IMR-90 (cell line): ENCODE results near the gene DDX27. TPM values are rescaled to one million over a fixed set of nuclear protein-coding genes. Genes with fewer than 3 reads are reported as not detected.

Experiments
- ATAC-seq: fragments of 200-7000 bp; cut with Tn5 transposase; 2 replicates; pipeline ENCODE4 v1.9.1; 2020; ENCODE audit warnings: low read depth, mild to moderate bottlenecking, moderate library complexity
- BruUV-seq: library from RNA; stranded (reverse); fragments of 400-500 nt; replicated peaks from 2 replicates; lab custom pipeline; 2021; lab: Mats Ljungman, UMichigan
- CTCF ChIA-PET: fragments of 300-600 bp; formaldehyde crosslinking; extraction: SDS; loops from one replicate; lab custom pipeline; 2021; ENCODE audit warnings: antibody characterized with exemption; lab: Yijun Ruan, JAX
- POLR2A ChIA-PET: fragments of 300-600 bp; sonication (Branson Sonifier 250); formaldehyde crosslinking; loops from one replicate; lab custom pipeline; 2022; ENCODE audit warnings: antibody characterized with exemption; ENCODE audit not compliant: unreplicated experiment; lab: Charles Lee
- DNase-seq: peaks from one replicate; pipeline ENCODE4 v3.0.0; 2013
- H2AFZ ChIP-seq: replicated peaks from 2 replicates; pipeline ENCODE3; 2013; ENCODE audit warnings: low read length, mild to moderate bottlenecking; ENCODE audit not compliant: poor library complexity
- H2AK5ac ChIP-seq: 2 replicates; pipeline ENCODE4 v1.6.1; 2013; ENCODE audit warnings: low read depth, low read length, inconsistent platforms
- H2AK9ac ChIP-seq: replicated peaks from 2 replicates; pipeline ENCODE3; 2013; ENCODE audit warnings: mild to moderate bottlenecking, low read depth, low read length, moderate library complexity; ENCODE audit not compliant: poor library complexity
- H2BK120ac ChIP-seq: 2 replicates; pipeline ENCODE4 v1.6.1; 2013; ENCODE audit warnings: low read depth, low read length, inconsistent platforms
- H2BK15ac ChIP-seq: 3 replicates; pipeline ENCODE4 v1.6.1; 2013; ENCODE audit warnings: low read depth, low read length, inconsistent platforms
- H2BK20ac ChIP-seq: 2 replicates; pipeline ENCODE4 v1.6.1; 2013; ENCODE audit warnings: low read depth, mild to moderate bottlenecking, inconsistent platforms, low read length, moderate library complexity
- H2BK5ac ChIP-seq: 2 replicates; pipeline ENCODE4 v1.6.1; 2013; ENCODE audit warnings: mild to moderate bottlenecking, low read depth, low read length, inconsistent platforms; ENCODE audit not compliant: poor library complexity, severe bottlenecking
- H3K14ac ChIP-seq: replicated peaks from 2 replicates; pipeline ENCODE4 v1.6.1; 2013; ENCODE audit warnings: low read depth, low read length, inconsistent platforms
- H3K18ac ChIP-seq: 2 replicates; pipeline ENCODE4 v1.6.1; 2013; ENCODE audit warnings: low read depth, low read length, control low read depth
- H3K23ac ChIP-seq: 2 replicates; pipeline ENCODE4 v1.6.1; 2013; ENCODE audit warnings: low read depth, low read length, inconsistent platforms
- H3K27ac ChIP-seq: 2 replicates; pipeline ENCODE4 v1.5.1; 2013; ENCODE audit warnings: mild to moderate bottlenecking, control low read depth, low read length; ENCODE audit not compliant: insufficient read depth
- H3K27me3 ChIP-seq: 2 replicates; pipeline ENCODE4 v1.6.1; 2013; ENCODE audit warnings: low read length; ENCODE audit not compliant: control insufficient read depth, insufficient read depth
- H3K36me3 ChIP-seq: 2 replicates; pipeline ENCODE4 v1.6.1; 2013; ENCODE audit warnings: low read length, mixed read lengths; ENCODE audit not compliant: control insufficient read depth, insufficient read depth
- H3K4ac ChIP-seq: 2 replicates; pipeline ENCODE4 v1.6.1; 2013; ENCODE audit warnings: low read depth, low read length, inconsistent platforms
- H3K4me1 ChIP-seq: 2 replicates; pipeline ENCODE4 v1.6.1; 2013; ENCODE audit warnings: low read length, mixed read lengths; ENCODE audit not compliant: control insufficient read depth, insufficient read depth
- H3K4me2 ChIP-seq: 2 replicates; pipeline ENCODE4 v1.6.1; 2013; ENCODE audit warnings: low read depth, mild to moderate bottlenecking, control low read depth, low read length, moderate library complexity
- H3K4me3 ChIP-seq: 2 replicates; pipeline ENCODE4 v1.5.1; 2013; ENCODE audit warnings: low read depth, mild to moderate bottlenecking, control low read depth, low read length, moderate library complexity; ENCODE audit not compliant: insufficient read depth
- H3K56ac ChIP-seq: 2 replicates; pipeline ENCODE4 v1.6.1; 2013; ENCODE audit warnings: low read length, inconsistent platforms; ENCODE audit not compliant: insufficient read depth; ENCODE audit errors: extremely low read depth
- H3K79me1 ChIP-seq, 2 experiments: 2 replicates each; pipeline ENCODE4 v1.6.1; 2013; ENCODE audit warnings: low read length in 2 of 2, inconsistent platforms in 1 of 2, low read depth in 1 of 2
- H3K9ac ChIP-seq: 2 replicates; pipeline ENCODE4 v1.6.1; 2013; ENCODE audit warnings: low read depth, low read length, control low read depth
- H3K9me1 ChIP-seq: 2 replicates; pipeline ENCODE4 v1.6.1; 2013; ENCODE audit warnings: low read length, inconsistent platforms; ENCODE audit not compliant: insufficient read depth
- H3K9me3 ChIP-seq: 2 replicates; pipeline ENCODE4 v1.6.1; 2013; ENCODE audit warnings: low read length; ENCODE audit not compliant: control insufficient read depth, insufficient read depth
- H4K20me1 ChIP-seq: 2 replicates; pipeline ENCODE4 v1.6.1; 2013; ENCODE audit warnings: low read length, inconsistent platforms; ENCODE audit not compliant: insufficient read depth
- H4K5ac ChIP-seq: 2 replicates; pipeline ENCODE4 v1.6.1; 2013; ENCODE audit warnings: mild to moderate bottlenecking, low read depth, low read length, control low read depth
- H4K8ac ChIP-seq, 2 experiments: 2 replicates each; pipeline ENCODE4 v1.6.1; 2013; ENCODE audit warnings: low read depth in 2 of 2, low read length in 2 of 2, control low read depth in 1 of 2, inconsistent platforms in 1 of 2
- H4K91ac ChIP-seq: 2 replicates; pipeline ENCODE4 v1.6.1; 2013; ENCODE audit warnings: low read depth, low read length, inconsistent platforms; ENCODE audit not compliant: insufficient read depth
- CHD1 ChIP-seq: IDR thresholded peaks from 2 replicates; pipeline ENCODE4 v1.6.1; 2012; ENCODE audit warnings: low read depth, low read length, improper control_type of control experiment
- CTCF ChIP-seq: conservative IDR thresholded peaks from 2 replicates; pipeline ENCODE4 v1.5.1; 2012; ENCODE audit warnings: mild to moderate bottlenecking, low read depth, low read length, improper control_type of control experiment
- RCOR1 ChIP-seq: IDR thresholded peaks from 2 replicates; pipeline ENCODE4 v1.6.1; 2012; ENCODE audit warnings: mild to moderate bottlenecking, low read length, improper control_type of control experiment; ENCODE audit not compliant: insufficient replicate concordance
- WGBS, 2 experiments: methylation state at CpG; one replicate each; pipeline versions ENCODE4 v1.1.5 to v1.1.7; 2013; ENCODE audit warnings: missing lambda C conversion rate in 2 of 2; ENCODE audit not compliant: insufficient read length in 1 of 2; ENCODE audit errors: extremely low coverage in 2 of 2; 5-methylcytosine and 5-hydroxymethylcytosine counted together
- dilution Hi-C: fragments of 300-500 bp; cut with HindIII; formaldehyde crosslinking; loops from one replicate; pipeline ENCODE4 v1.14.3; 2018; ENCODE audit warnings: low sequenced_read_pairs; ENCODE audit not compliant: unreplicated experiment
- in situ Hi-C: fragments of 300-500 bp; cut with MboI; formaldehyde crosslinking; loops from 3 replicates; pipeline ENCODE4 v1.14.3; 2019; ENCODE audit warnings: low sequenced_read_pairs, inconsistent platforms, mixed read lengths
- intact Hi-C: fragments of 100-400 bp; cut with micrococcal nuclease; formaldehyde crosslinking; loops from 2 replicates; pipeline ENCODE4 v1.10.0; 2022
- polyA plus RNA-seq, 3 experiments: library from polyadenylated mRNA; depleted of rRNA; stranded (reverse); fragments of >200 nt; gene quantifications; 2 replicates each; pipeline ENCODE4 v1.2.3, GENCODE V29; 2012; ENCODE audit warnings: low replicate concordance in 1 of 3
- total RNA-seq: library from RNA; depleted of rRNA; stranded (reverse); fragments of >200 nt; gene quantifications from 2 replicates; pipeline ENCODE4 v1.2.3, GENCODE V29; 2012
- TF ChIP-seq, protein P1 (sequence below): fragments of 150-350 bp; IDR thresholded peaks from 2 replicates; pipeline ENCODE4 v1.6.1; 2016; ENCODE audit warnings: low read depth, mild to moderate bottlenecking, low read length, moderate library complexity, borderline replicate concordance

DDX27 gene
- total and polyA plus RNA-seq, 2 of the 4 experiments (the other 2 are of a cell fraction) = 33.2 to 36.7 TPM

- no peak overlapping the region for H3K56ac ChIP-seq
- H2BK15ac ChIP-seq = no peak overlapping the region
- in situ Hi-C loops = no loop called here
- no peak overlapping the region for H3K4me3 ChIP-seq
- no peak overlapping the region for H3K14ac ChIP-seq
- no peaks in the 10 kb centered on the region for H3K27me3 ChIP-seq
- no TSS peak for BruUV-seq
- H3K18ac ChIP-seq = no peak overlapping the region
- H3K4ac ChIP-seq = no peak overlapping the region
- DNase-seq (no peak), ATAC-seq (peak; percentile 50)
- H3K9me1 ChIP-seq = no peaks in the 10 kb centered on the region
- H4K8ac ChIP-seq = no peak overlapping the region
- no peak overlapping the region for H2AFZ ChIP-seq
- H4K20me1 ChIP-seq = no peaks in the 10 kb centered on the region
- no peaks in the 10 kb centered on the region for H3K79me1 ChIP-seq
- no peak overlapping the region for H2AK5ac ChIP-seq
- H3K27ac ChIP-seq = no peak overlapping the region
- no peak overlapping the region for H2AK9ac ChIP-seq
- H3K23ac ChIP-seq = no peak overlapping the region
- H3K4me1 ChIP-seq = peaks cover 3% of the 10 kb centered on the region; the same call in 1 of the 2 replicates
- H3K9ac ChIP-seq = no peak overlapping the region
- H2BK20ac ChIP-seq = no peak overlapping the region
- no peak overlapping the region for H2BK5ac ChIP-seq
- ChIA-PET CTCF (no interaction called here), POLR2A (interaction anchor here (0.5 to 0.6 kb wide), 2 partner anchors 8 to 10 kb away, joined by 3 read pairs; no protein-coding TSS in a partner anchor)
- peaks cover 61% of the 10 kb centered on the region for H3K36me3 ChIP-seq
- H3K9me3 ChIP-seq = no peaks in the 10 kb centered on the region
- intact Hi-C loops = no loop called here
- no peak overlapping the region for H3K4me2 ChIP-seq
- dilution Hi-C loops = no loop called here
- no peak overlapping the region for H2BK120ac ChIP-seq
- H4K91ac ChIP-seq = no peak overlapping the region
- no peak overlapping the region for H4K5ac ChIP-seq
- TF ChIP-seq CHD1 = no peak
- no peak for TF ChIP-seq CTCF
- TF ChIP-seq, protein P1, sequence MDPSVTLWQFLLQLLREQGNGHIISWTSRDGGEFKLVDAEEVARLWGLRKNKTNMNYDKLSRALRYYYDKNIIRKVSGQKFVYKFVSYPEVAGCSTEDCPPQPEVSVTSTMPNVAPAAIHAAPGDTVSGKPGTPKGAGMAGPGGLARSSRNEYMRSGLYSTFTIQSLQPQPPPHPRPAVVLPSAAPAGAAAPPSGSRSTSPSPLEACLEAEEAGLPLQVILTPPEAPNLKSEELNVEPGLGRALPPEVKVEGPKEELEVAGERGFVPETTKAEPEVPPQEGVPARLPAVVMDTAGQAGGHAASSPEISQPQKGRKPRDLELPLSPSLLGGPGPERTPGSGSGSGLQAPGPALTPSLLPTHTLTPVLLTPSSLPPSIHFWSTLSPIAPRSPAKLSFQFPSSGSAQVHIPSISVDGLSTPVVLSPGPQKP = no peak
- no peak for TF ChIP-seq RCOR1
- WGBS, 2 experiments = no CpG with 5 or more reads among the region's 7 CpGs
These were observed 12.3 kb downstream of the DDX27 start for GRCh38 chr20:49231471-49231870.
